SU-DHL-6 (cell line): Measurements from ENCODE around the gene ABCD1.

Experiments
- EZH2phosphoT487 ChIP-seq: fragments of 200-600 bp; sonication (generic), shearing (Covaris generic); conservative IDR thresholded peaks from 2 replicates; pipeline ENCODE4 v1.6.1; 2018; ENCODE audit warnings: mild to moderate bottlenecking, antibody characterized with exemption, low read length, moderate library complexity, mixed read lengths
- TF ChIP-seq, protein P1 (sequence below): fragments of 200-600 bp; sonication (generic); IDR thresholded peaks from one replicate; pipeline ENCODE4 v1.5.1; 2017; ENCODE audit warnings: antibody characterized with exemption, mild to moderate bottlenecking, low read length, moderate library complexity; ENCODE audit not compliant: insufficient read depth, poor library complexity, severe bottlenecking

DNA sequence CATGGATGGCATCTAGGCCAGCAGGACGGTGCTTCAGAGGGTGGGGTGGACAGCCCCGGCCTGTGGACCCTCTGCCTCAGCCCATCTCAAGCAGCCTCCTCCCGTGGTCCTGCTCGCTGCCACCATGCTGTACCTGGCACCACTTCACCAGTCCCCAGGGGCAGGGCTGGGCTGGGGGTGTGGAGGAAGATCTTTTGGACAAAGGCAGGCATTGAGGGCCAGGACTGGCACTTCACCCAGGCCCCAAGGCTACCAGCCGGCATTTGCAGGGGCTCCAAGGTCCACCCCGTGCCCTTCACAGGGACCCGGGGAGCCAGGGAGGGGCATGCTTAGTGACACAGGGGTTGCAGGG is 40.1 kb downstream of the ABCD1 start:
- TF ChIP-seq, protein P1, sequence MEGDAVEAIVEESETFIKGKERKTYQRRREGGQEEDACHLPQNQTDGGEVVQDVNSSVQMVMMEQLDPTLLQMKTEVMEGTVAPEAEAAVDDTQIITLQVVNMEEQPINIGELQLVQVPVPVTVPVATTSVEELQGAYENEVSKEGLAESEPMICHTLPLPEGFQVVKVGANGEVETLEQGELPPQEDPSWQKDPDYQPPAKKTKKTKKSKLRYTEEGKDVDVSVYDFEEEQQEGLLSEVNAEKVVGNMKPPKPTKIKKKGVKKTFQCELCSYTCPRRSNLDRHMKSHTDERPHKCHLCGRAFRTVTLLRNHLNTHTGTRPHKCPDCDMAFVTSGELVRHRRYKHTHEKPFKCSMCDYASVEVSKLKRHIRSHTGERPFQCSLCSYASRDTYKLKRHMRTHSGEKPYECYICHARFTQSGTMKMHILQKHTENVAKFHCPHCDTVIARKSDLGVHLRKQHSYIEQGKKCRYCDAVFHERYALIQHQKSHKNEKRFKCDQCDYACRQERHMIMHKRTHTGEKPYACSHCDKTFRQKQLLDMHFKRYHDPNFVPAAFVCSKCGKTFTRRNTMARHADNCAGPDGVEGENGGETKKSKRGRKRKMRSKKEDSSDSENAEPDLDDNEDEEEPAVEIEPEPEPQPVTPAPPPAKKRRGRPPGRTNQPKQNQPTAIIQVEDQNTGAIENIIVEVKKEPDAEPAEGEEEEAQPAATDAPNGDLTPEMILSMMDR: no peak
- no peak for TF ChIP-seq EZH2phosphoT487
